ENCODE results near the gene KRT25.

KRT25 gene

DNA sequence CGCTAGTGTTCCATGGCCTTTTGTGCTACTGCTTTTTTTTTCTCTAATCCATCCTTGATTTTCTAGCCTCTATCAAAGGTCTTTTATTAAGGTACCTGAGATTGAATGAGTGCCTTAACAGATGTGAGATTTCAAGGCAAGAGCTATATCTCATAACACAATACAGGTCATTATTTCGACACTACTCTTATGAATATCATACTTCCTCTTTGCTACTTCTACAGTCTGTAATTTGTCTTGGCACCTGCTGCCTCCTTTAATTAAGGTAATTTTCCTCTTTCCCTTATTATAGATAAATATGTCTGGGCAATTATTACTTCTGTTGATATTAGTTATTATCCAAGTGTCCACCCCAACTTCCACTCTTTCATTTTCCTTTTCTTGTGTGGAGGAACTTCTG, 39.3 kb upstream of the KRT25 start:
- DNase-seq (ENCODE audit: low read depth): no peak
- TF ChIP-seq, protein P1, sequence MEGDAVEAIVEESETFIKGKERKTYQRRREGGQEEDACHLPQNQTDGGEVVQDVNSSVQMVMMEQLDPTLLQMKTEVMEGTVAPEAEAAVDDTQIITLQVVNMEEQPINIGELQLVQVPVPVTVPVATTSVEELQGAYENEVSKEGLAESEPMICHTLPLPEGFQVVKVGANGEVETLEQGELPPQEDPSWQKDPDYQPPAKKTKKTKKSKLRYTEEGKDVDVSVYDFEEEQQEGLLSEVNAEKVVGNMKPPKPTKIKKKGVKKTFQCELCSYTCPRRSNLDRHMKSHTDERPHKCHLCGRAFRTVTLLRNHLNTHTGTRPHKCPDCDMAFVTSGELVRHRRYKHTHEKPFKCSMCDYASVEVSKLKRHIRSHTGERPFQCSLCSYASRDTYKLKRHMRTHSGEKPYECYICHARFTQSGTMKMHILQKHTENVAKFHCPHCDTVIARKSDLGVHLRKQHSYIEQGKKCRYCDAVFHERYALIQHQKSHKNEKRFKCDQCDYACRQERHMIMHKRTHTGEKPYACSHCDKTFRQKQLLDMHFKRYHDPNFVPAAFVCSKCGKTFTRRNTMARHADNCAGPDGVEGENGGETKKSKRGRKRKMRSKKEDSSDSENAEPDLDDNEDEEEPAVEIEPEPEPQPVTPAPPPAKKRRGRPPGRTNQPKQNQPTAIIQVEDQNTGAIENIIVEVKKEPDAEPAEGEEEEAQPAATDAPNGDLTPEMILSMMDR (conservative IDR thresholded peaks at IDR 0.05; ENCODE audit: low read length): no peak
- no peak overlapping the region for H3K4me3 ChIP-seq (ENCODE audit: low read length)

GRCh38 chr17:40793832-40794231, 38.7 kb upstream of the KRT25 start:
- no peak overlapping the region for H3K4me3 ChIP-seq (ENCODE audit: low read length)
- TF ChIP-seq, protein P1 (conservative IDR thresholded peaks at IDR 0.05; ENCODE audit: low read length): no peak
- no peak for DNase-seq (ENCODE audit: low read depth)

DNA sequence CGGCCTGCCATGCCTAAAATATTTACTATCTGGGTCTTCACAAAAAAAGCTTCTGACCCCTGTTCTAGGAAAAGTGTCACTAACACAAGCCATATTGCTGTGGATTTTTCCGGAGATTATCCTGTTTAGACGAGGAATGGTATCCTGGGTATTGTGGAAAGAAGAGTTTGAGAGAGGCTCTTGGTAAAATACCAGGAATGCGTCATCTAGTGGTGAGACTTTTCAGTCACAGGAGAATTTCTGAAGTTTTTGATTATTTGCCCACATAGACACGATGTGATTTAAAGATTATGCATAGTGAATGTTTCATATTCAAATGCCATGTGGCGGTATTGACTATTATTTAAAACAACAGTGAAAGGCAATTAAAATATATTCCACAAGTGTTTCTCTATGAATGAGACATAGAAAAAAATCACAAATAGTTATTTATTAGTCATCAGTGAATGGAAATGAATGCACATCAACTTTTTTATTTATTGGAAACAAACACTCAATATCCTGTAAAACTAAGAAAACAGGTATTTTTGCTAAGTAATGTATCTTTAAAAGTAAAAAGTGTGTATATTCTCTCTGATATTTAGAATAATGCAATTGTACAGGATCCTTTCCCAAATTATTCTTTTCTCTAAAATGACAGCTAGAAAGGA, 36.8 kb upstream of the KRT25 start:
- TF ChIP-seq, protein P1 (conservative IDR thresholded peaks at IDR 0.05; ENCODE audit: low read length): peak; percentile 77
- DNase-seq (ENCODE audit: low read depth): peak; percentile 53
- H3K4me3 ChIP-seq (ENCODE audit: low read length): no peak overlapping the region

GRCh38 chr17:40791111-40791510, 36.0 kb upstream of the KRT25 start:
- H3K4me3 ChIP-seq (ENCODE audit: low read length): no peak overlapping the region
- TF ChIP-seq, protein P1 (conservative IDR thresholded peaks at IDR 0.05; ENCODE audit: low read length): no peak
- peak; percentile 62 for DNase-seq (ENCODE audit: low read depth)

DNA sequence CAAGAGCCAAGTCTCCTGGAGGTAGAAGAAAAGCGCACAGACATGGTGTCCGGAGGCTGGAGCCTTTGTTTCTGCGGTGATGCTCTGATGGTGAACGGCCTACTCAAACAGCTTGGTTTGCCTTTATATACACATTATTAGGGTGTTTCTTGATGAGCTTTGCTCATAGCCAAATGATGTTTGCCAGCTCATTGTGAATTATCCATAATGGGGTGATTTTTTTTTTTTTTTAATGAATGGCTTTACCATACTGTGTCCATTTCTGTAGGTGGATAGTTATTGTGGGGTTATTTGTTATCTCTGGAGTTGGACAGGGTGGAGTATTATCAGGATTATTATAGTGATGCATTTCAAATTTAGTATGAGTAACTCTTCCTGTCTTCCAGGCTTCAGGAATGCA, 27.3 kb upstream of the KRT25 start, which contains the start of gene KRT27:
KRT27 (minus strand) TSS at position 101 of the 400 bp plus-strand sequence; CDS start at position 44, 57 bp downstream.
- no peak for DNase-seq (ENCODE audit: low read depth)
- H3K4me3 ChIP-seq (ENCODE audit: low read length): no peak within 1 kb of the TSS
- TF ChIP-seq, protein P1 (conservative IDR thresholded peaks at IDR 0.05; ENCODE audit: low read length): no peak

GRCh38 chr17:40779181-40779909, 24.2 kb upstream of the KRT25 start:
- DNase-seq (ENCODE audit: low read depth): peak; percentile 1
- TF ChIP-seq, protein P1 (conservative IDR thresholded peaks at IDR 0.05; ENCODE audit: low read length): no peak
- H3K4me3 ChIP-seq (ENCODE audit: low read length): peak overlapping the region; percentile 18; the same call in 1 of the 2 replicates

- TF ChIP-seq, protein P1 (conservative IDR thresholded peaks at IDR 0.05; ENCODE audit: low read length): no peak
- DNase-seq (ENCODE audit: low read depth): no peak
- H3K4me3 ChIP-seq (ENCODE audit: low read length): no peak overlapping the region
Observed at GRCh38 chr17:40778461-40778860, 23.3 kb upstream of the KRT25 start.
